Measurements from ENCODE around the gene CCDC68.

Gene CCDC68

GRCh38 chr18:54883816-54884604 is 75.3 kb downstream of the CCDC68 start:
- TF ChIP-seq CTCF (conservative IDR thresholded peaks at IDR 0.05), result no peak
- no peak for TF ChIP-seq ZFX (IDR thresholded peaks at IDR 0.05)
- no peak overlapping the region for H3K27ac ChIP-seq

- TF ChIP-seq ZFX (IDR thresholded peaks at IDR 0.05) (no peak), CTCF (conservative IDR thresholded peaks at IDR 0.05) (no peak)
These were observed 76.9 kb downstream of the CCDC68 start for GRCh38 chr18:54882318-54882717.

GRCh38 chr18:54881229-54881768 is 78.0 kb downstream of the CCDC68 start:
- H3K27ac ChIP-seq, result no peak overlapping the region
- TF ChIP-seq CTCF (conservative IDR thresholded peaks at IDR 0.05) (no peak), ZFX (IDR thresholded peaks at IDR 0.05) (no peak)

More at GRCh38 chr18:54882318-54882717, 76.9 kb downstream of the CCDC68 start:
- H3K27ac ChIP-seq, result no peak overlapping the region

GRCh38 chr18:54880395-54881105 is 78.7 kb downstream of the CCDC68 start:
- TF ChIP-seq CTCF (conservative IDR thresholded peaks at IDR 0.05), result no peak

GRCh38 chr18:54879691-54880090 is 79.6 kb downstream of the CCDC68 start:
- TF ChIP-seq CTCF (conservative IDR thresholded peaks at IDR 0.05) (no peak), ZFX (IDR thresholded peaks at IDR 0.05) (no peak)
- no peak overlapping the region for H3K27ac ChIP-seq

More at GRCh38 chr18:54880395-54881105, 78.7 kb downstream of the CCDC68 start:
- no peak overlapping the region for H3K27ac ChIP-seq

GRCh38 chr18:54878659-54879358 is 80.5 kb downstream of the CCDC68 start:
- no peak overlapping the region for H3K27ac ChIP-seq
- no peak for TF ChIP-seq ZFX (IDR thresholded peaks at IDR 0.05)
- TF ChIP-seq CTCF (conservative IDR thresholded peaks at IDR 0.05), result no peak
